Lower leg skin (tissue), 3 donors: ENCODE measurements around the gene SHISA7.

Experiments used
- POLR2A ChIP-seq, 2 donors: fragments of 450-650 bp; IDR thresholded peaks; one replicate each; pipeline ENCODE4 v1.6.1; 2016 to 2017; ENCODE audit warnings: antibody characterized with exemption in 2 of 2, mild to moderate bottlenecking in 1 of 2, moderate library complexity in 1 of 2
- TF ChIP-seq, protein P1 (sequence below), 3 donors: fragments of 450-650 bp; IDR thresholded peaks; one replicate each; pipeline ENCODE4 v1.5.1; 2016; ENCODE audit warnings: antibody characterized with exemption in 3 of 3, mild to moderate bottlenecking in 3 of 3, moderate library complexity in 2 of 3

DNA sequence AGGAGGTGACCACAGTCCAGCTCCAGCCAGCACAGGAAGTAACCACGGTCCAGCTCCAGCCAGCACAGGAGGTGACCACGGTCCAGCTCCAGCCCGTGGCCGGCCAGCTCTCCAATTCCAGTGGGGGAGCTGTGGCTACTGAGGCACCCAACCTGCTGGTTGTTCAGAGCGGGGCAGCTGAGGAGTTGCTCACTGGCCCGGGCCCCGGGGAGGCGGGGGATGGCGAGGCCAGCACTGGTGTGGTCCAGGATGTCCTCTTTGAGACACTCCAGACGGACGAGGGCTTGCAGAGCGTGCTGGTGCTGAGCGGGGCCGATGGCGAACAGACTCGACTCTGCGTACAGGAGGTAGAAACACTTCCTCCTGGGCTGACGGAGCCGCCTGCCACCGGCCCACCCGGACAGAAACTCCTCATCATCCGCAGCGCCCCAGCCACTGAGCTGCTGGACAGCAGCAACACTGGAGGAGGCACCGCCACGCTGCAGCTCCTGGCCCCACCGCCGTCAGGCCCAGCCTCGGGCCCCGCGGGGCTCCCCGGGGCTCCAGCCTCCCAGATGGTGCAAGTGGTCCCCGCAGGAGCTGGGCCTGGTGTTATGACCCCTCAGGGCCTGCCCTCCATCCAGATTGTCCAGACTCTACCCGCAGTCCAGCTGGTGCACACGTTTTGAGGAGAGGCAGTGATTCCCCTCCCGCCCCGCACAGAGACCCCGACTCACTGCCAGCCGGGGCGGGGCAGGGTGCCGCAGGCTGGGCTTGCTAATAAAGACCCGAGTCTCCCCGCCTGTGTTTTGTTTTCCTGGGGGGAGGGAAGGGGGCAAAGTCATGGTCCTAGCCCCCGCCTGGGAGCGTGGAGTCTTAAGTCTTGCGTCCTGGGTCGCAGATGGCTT is 40.8 kb upstream of the SHISA7 start:
- TF ChIP-seq, protein P1, sequence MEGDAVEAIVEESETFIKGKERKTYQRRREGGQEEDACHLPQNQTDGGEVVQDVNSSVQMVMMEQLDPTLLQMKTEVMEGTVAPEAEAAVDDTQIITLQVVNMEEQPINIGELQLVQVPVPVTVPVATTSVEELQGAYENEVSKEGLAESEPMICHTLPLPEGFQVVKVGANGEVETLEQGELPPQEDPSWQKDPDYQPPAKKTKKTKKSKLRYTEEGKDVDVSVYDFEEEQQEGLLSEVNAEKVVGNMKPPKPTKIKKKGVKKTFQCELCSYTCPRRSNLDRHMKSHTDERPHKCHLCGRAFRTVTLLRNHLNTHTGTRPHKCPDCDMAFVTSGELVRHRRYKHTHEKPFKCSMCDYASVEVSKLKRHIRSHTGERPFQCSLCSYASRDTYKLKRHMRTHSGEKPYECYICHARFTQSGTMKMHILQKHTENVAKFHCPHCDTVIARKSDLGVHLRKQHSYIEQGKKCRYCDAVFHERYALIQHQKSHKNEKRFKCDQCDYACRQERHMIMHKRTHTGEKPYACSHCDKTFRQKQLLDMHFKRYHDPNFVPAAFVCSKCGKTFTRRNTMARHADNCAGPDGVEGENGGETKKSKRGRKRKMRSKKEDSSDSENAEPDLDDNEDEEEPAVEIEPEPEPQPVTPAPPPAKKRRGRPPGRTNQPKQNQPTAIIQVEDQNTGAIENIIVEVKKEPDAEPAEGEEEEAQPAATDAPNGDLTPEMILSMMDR (IDR thresholded peaks at IDR 0.05): no peak
- TF ChIP-seq POLR2A (IDR thresholded peaks at IDR 0.05): no peak
